IMR-90 (cell line): Measurements from ENCODE around the gene COL7A1. TPM values are rescaled to one million over a fixed set of nuclear protein-coding genes. Genes with fewer than 3 reads are reported as not detected.

Experiments used
- ATAC-seq: fragments of 200-7000 bp; cut with Tn5 transposase; 2 replicates; pipeline ENCODE4 v1.9.1; 2020; ENCODE audit warnings: low read depth, mild to moderate bottlenecking, moderate library complexity
- BruUV-seq: library from RNA; stranded (reverse); fragments of 400-500 nt; replicated peaks from 2 replicates; lab custom pipeline; 2021; lab: Mats Ljungman, UMichigan
- CTCF ChIA-PET: fragments of 300-600 bp; formaldehyde crosslinking; extraction: SDS; loops from one replicate; lab custom pipeline; 2021; ENCODE audit warnings: antibody characterized with exemption; lab: Yijun Ruan, JAX
- POLR2A ChIA-PET: fragments of 300-600 bp; sonication (Branson Sonifier 250); formaldehyde crosslinking; loops from one replicate; lab custom pipeline; 2022; ENCODE audit warnings: antibody characterized with exemption; ENCODE audit not compliant: unreplicated experiment; lab: Charles Lee
- DNase-seq: peaks from one replicate; pipeline ENCODE4 v3.0.0; 2013
- H2AFZ ChIP-seq: replicated peaks from 2 replicates; pipeline ENCODE3; 2013; ENCODE audit warnings: low read length, mild to moderate bottlenecking; ENCODE audit not compliant: poor library complexity
- H2AK5ac ChIP-seq: 2 replicates; pipeline ENCODE4 v1.6.1; 2013; ENCODE audit warnings: low read depth, low read length, inconsistent platforms
- H2AK9ac ChIP-seq: replicated peaks from 2 replicates; pipeline ENCODE3; 2013; ENCODE audit warnings: mild to moderate bottlenecking, low read depth, low read length, moderate library complexity; ENCODE audit not compliant: poor library complexity
- H2BK120ac ChIP-seq: 2 replicates; pipeline ENCODE4 v1.6.1; 2013; ENCODE audit warnings: low read depth, low read length, inconsistent platforms
- H2BK15ac ChIP-seq: 3 replicates; pipeline ENCODE4 v1.6.1; 2013; ENCODE audit warnings: low read depth, low read length, inconsistent platforms
- H2BK20ac ChIP-seq: 2 replicates; pipeline ENCODE4 v1.6.1; 2013; ENCODE audit warnings: low read depth, mild to moderate bottlenecking, inconsistent platforms, low read length, moderate library complexity
- H2BK5ac ChIP-seq: 2 replicates; pipeline ENCODE4 v1.6.1; 2013; ENCODE audit warnings: mild to moderate bottlenecking, low read depth, low read length, inconsistent platforms; ENCODE audit not compliant: poor library complexity, severe bottlenecking
- H3K14ac ChIP-seq: replicated peaks from 2 replicates; pipeline ENCODE4 v1.6.1; 2013; ENCODE audit warnings: low read depth, low read length, inconsistent platforms
- H3K18ac ChIP-seq: 2 replicates; pipeline ENCODE4 v1.6.1; 2013; ENCODE audit warnings: low read depth, low read length, control low read depth
- H3K23ac ChIP-seq: 2 replicates; pipeline ENCODE4 v1.6.1; 2013; ENCODE audit warnings: low read depth, low read length, inconsistent platforms
- H3K27ac ChIP-seq: 2 replicates; pipeline ENCODE4 v1.5.1; 2013; ENCODE audit warnings: mild to moderate bottlenecking, control low read depth, low read length; ENCODE audit not compliant: insufficient read depth
- H3K27me3 ChIP-seq: 2 replicates; pipeline ENCODE4 v1.6.1; 2013; ENCODE audit warnings: low read length; ENCODE audit not compliant: control insufficient read depth, insufficient read depth
- H3K36me3 ChIP-seq: 2 replicates; pipeline ENCODE4 v1.6.1; 2013; ENCODE audit warnings: low read length, mixed read lengths; ENCODE audit not compliant: control insufficient read depth, insufficient read depth
- H3K4ac ChIP-seq: 2 replicates; pipeline ENCODE4 v1.6.1; 2013; ENCODE audit warnings: low read depth, low read length, inconsistent platforms
- H3K4me1 ChIP-seq: 2 replicates; pipeline ENCODE4 v1.6.1; 2013; ENCODE audit warnings: low read length, mixed read lengths; ENCODE audit not compliant: control insufficient read depth, insufficient read depth
- H3K4me2 ChIP-seq: 2 replicates; pipeline ENCODE4 v1.6.1; 2013; ENCODE audit warnings: low read depth, mild to moderate bottlenecking, control low read depth, low read length, moderate library complexity
- H3K4me3 ChIP-seq: 2 replicates; pipeline ENCODE4 v1.5.1; 2013; ENCODE audit warnings: low read depth, mild to moderate bottlenecking, control low read depth, low read length, moderate library complexity; ENCODE audit not compliant: insufficient read depth
- H3K56ac ChIP-seq: 2 replicates; pipeline ENCODE4 v1.6.1; 2013; ENCODE audit warnings: low read length, inconsistent platforms; ENCODE audit not compliant: insufficient read depth; ENCODE audit errors: extremely low read depth
- H3K79me1 ChIP-seq, 2 experiments: 2 replicates each; pipeline ENCODE4 v1.6.1; 2013; ENCODE audit warnings: low read length in 2 of 2, inconsistent platforms in 1 of 2, low read depth in 1 of 2
- H3K9ac ChIP-seq: 2 replicates; pipeline ENCODE4 v1.6.1; 2013; ENCODE audit warnings: low read depth, low read length, control low read depth
- H3K9me1 ChIP-seq: 2 replicates; pipeline ENCODE4 v1.6.1; 2013; ENCODE audit warnings: low read length, inconsistent platforms; ENCODE audit not compliant: insufficient read depth
- H3K9me3 ChIP-seq: 2 replicates; pipeline ENCODE4 v1.6.1; 2013; ENCODE audit warnings: low read length; ENCODE audit not compliant: control insufficient read depth, insufficient read depth
- H4K20me1 ChIP-seq: 2 replicates; pipeline ENCODE4 v1.6.1; 2013; ENCODE audit warnings: low read length, inconsistent platforms; ENCODE audit not compliant: insufficient read depth
- H4K5ac ChIP-seq: 2 replicates; pipeline ENCODE4 v1.6.1; 2013; ENCODE audit warnings: mild to moderate bottlenecking, low read depth, low read length, control low read depth
- H4K8ac ChIP-seq, 2 experiments: 2 replicates each; pipeline ENCODE4 v1.6.1; 2013; ENCODE audit warnings: low read depth in 2 of 2, low read length in 2 of 2, control low read depth in 1 of 2, inconsistent platforms in 1 of 2
- H4K91ac ChIP-seq: 2 replicates; pipeline ENCODE4 v1.6.1; 2013; ENCODE audit warnings: low read depth, low read length, inconsistent platforms; ENCODE audit not compliant: insufficient read depth
- BHLHE40 ChIP-seq: fragments of 150-350 bp; IDR thresholded peaks from 2 replicates; pipeline ENCODE4 v1.6.1; 2016; ENCODE audit warnings: mild to moderate bottlenecking, low read depth, low read length
- CEBPB ChIP-seq: IDR thresholded peaks from 2 replicates; pipeline ENCODE4 v1.6.1; 2012; ENCODE audit warnings: low read depth, low read length, improper control_type of control experiment
- CHD1 ChIP-seq: IDR thresholded peaks from 2 replicates; pipeline ENCODE4 v1.6.1; 2012; ENCODE audit warnings: low read depth, low read length, improper control_type of control experiment
- FOS ChIP-seq: fragments of 150-350 bp; IDR thresholded peaks from 2 replicates; pipeline ENCODE4 v1.6.1; 2016; ENCODE audit warnings: low read depth, low read length
- MAFK ChIP-seq: IDR thresholded peaks from 2 replicates; pipeline ENCODE4 v1.6.1; 2012; ENCODE audit warnings: low read depth, low read length, improper control_type of control experiment
- MAZ ChIP-seq: IDR thresholded peaks from 2 replicates; pipeline ENCODE4 v1.6.1; 2012; ENCODE audit warnings: low read depth, mild to moderate bottlenecking, low read length, improper control_type of control experiment, moderate library complexity, borderline replicate concordance
- NFE2L2 ChIP-seq: fragments of 150-350 bp; IDR thresholded peaks from 2 replicates; pipeline ENCODE4 v1.6.1; 2016; ENCODE audit warnings: low read depth, mild to moderate bottlenecking, low read length
- POLR2A ChIP-seq: IDR thresholded peaks from 2 replicates; pipeline ENCODE4 v1.6.1; 2012; ENCODE audit warnings: mild to moderate bottlenecking, low read depth, low read length
- RAD21 ChIP-seq: IDR thresholded peaks from 2 replicates; pipeline ENCODE4 v1.6.1; 2012; ENCODE audit warnings: low read length, improper control_type of control experiment
- RCOR1 ChIP-seq: IDR thresholded peaks from 2 replicates; pipeline ENCODE4 v1.6.1; 2012; ENCODE audit warnings: mild to moderate bottlenecking, low read length, improper control_type of control experiment; ENCODE audit not compliant: insufficient replicate concordance
- RFX5 ChIP-seq: IDR thresholded peaks from 2 replicates; pipeline ENCODE4 v1.8.0; 2012; ENCODE audit warnings: low read depth, mild to moderate bottlenecking, low read length, moderate library complexity
- WGBS, 2 experiments: methylation state at CpG; one replicate each; pipeline versions ENCODE4 v1.1.5 to v1.1.7; 2013; ENCODE audit warnings: missing lambda C conversion rate in 2 of 2; ENCODE audit not compliant: insufficient read length in 1 of 2; ENCODE audit errors: extremely low coverage in 2 of 2; 5-methylcytosine and 5-hydroxymethylcytosine counted together
- dilution Hi-C: fragments of 300-500 bp; cut with HindIII; formaldehyde crosslinking; loops from one replicate; pipeline ENCODE4 v1.14.3; 2018; ENCODE audit warnings: low sequenced_read_pairs; ENCODE audit not compliant: unreplicated experiment
- in situ Hi-C: fragments of 300-500 bp; cut with MboI; formaldehyde crosslinking; loops from 3 replicates; pipeline ENCODE4 v1.14.3; 2019; ENCODE audit warnings: low sequenced_read_pairs, inconsistent platforms, mixed read lengths
- intact Hi-C: fragments of 100-400 bp; cut with micrococcal nuclease; formaldehyde crosslinking; loops from 2 replicates; pipeline ENCODE4 v1.10.0; 2022
- polyA plus RNA-seq, 3 experiments: library from polyadenylated mRNA; depleted of rRNA; stranded (reverse); fragments of >200 nt; gene quantifications; 2 replicates each; pipeline ENCODE4 v1.2.3, GENCODE V29; 2012; ENCODE audit warnings: low replicate concordance in 1 of 3
- total RNA-seq: library from RNA; depleted of rRNA; stranded (reverse); fragments of >200 nt; gene quantifications from 2 replicates; pipeline ENCODE4 v1.2.3, GENCODE V29; 2012
- TF ChIP-seq, protein P1 (sequence below): conservative IDR thresholded peaks from 2 replicates; pipeline ENCODE4 v1.5.1; 2012; ENCODE audit warnings: mild to moderate bottlenecking, low read depth, low read length, improper control_type of control experiment
- TF ChIP-seq, protein P2 (sequence below): fragments of 150-350 bp; IDR thresholded peaks from 2 replicates; pipeline ENCODE4 v1.6.1; 2017; ENCODE audit warnings: mild to moderate bottlenecking, antibody characterized with exemption, low read length, low read depth

The COL7A1 gene
- total and polyA plus RNA-seq, 2 of the 4 experiments (the other 2 are of a cell fraction), result 4.1 to 20.3 TPM

DNA sequence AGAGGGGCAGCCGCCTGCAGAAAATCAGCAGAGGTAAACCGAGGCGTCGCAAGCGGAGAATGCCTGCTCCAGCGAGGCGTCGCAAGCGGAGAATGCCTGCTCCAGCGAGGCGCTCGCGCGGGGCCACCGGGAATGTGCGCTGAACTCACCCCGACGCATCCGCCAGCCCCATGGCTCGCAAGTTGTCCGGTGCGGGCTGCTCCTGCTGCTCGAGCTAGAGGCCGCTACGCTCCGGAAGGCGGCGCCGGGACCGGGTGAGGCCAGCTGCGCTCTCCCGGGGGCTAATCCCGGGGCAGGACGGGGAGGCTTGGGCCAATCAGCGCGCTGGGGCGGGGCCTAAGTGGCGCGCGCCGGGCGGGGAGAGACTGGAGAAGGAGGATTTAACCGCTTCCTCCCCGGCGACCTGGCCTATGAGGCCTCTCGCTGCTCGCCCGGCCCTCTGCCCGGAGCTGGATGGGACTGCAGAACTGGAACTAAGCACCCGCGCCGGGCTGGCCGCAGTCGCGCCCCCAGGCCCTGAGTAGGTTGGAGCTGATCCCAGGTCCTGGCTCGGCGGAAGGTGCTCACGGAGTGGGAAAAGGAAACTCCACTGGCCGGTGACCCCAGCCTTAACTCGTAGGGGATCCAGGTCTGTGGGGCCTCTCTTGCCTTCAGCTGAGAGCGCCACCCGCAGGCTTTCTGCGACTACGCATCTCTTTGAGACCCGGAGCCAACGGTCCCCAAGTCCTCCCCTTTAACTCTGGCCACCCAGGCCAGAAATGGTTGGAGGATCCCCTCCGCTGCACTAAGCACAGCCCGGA lies 40.3 kb upstream of the COL7A1 start, which contains the start of gene SLC26A6:
Gene SLC26A6 (minus strand): TSS at position 240 of the 800 bp plus-strand sequence. CDS start 68 bp downstream, at position 172.
- DNase-seq (peak; percentile 93), ATAC-seq (peak; percentile 98)
- 1% methylated on average over 38 of the region's 68 CpGs; no CpG with 5 or more reads in 1 of the 2 experiments for WGBS, 2 experiments
- Histone ChIP-seq H3K27me3 (no peaks in the 10 kb centered on the region), H4K8ac (peak within 1 kb of the TSS; percentile 71 to 82), H4K91ac (peak within 1 kb of the TSS; percentile 90), H4K20me1 (peaks cover 42% of the 10 kb centered on the region), H3K4me1 (peaks cover 18% of the 10 kb centered on the region), H3K9ac (peak within 1 kb of the TSS; percentile 84), H4K5ac (peak within 1 kb of the TSS; percentile 46), H3K4me3 (peak within 1 kb of the TSS; percentile 83), H3K36me3 (peaks cover 37% of the 10 kb centered on the region), H3K9me3 (no peaks in the 10 kb centered on the region), H2BK15ac (peak within 1 kb of the TSS; percentile 47; the same call in 2 of the 3 replicates), H3K14ac (peak within 1 kb of the TSS; percentile 97), H2BK5ac (peak within 1 kb of the TSS; percentile 71), H3K18ac (peak within 1 kb of the TSS; percentile 44), H2AK5ac (peak within 1 kb of the TSS; percentile 90), H2AK9ac (peak within 1 kb of the TSS; percentile 99), H3K79me1 (peaks cover 42 to 64% of the 10 kb centered on the region in 2 experiments; a peak in 3 of 4 replicates), H2AFZ (peak within 1 kb of the TSS; percentile 100), H3K56ac (peak within 1 kb of the TSS; percentile 68), H3K9me1 (peaks cover 8% of the 10 kb centered on the region), H3K4me2 (peak within 1 kb of the TSS; percentile 97), H2BK20ac (no peak within 1 kb of the TSS), H2BK120ac (peak within 1 kb of the TSS; percentile 74), H3K23ac (peak within 1 kb of the TSS; percentile 95; the same call in 1 of the 2 replicates), H3K4ac (peak within 1 kb of the TSS; percentile 82), H3K27ac (peak within 1 kb of the TSS; percentile 79)
- POLR2A ChIA-PET, result no interaction called here
- no TSS peak for BruUV-seq
- intact Hi-C loops, result loop anchor here (1.0 to 10.0 kb wide), 8 partner anchors 17 to 191 kb away; partner anchors contain the start of genes ATRIP, CCDC51, NCKIPSD and PFKFB4
- in situ Hi-C loops, result no loop called here
- CTCF ChIA-PET, result interaction anchor here (0.5 to 2.2 kb wide), 12 partner anchors 13 to 79 kb away, joined by 3 to 6 read pairs (median 3); partner anchors contain the start of genes CELSR3, PFKFB4 and UCN2
- dilution Hi-C loops, result no loop called here
- TF ChIP-seq BHLHE40 (no peak), NFE2L2 (no peak), RFX5 (no peak), MAFK (no peak), MAZ (peak; percentile 92), CHD1 (no peak; the same call in 1 of the 2 replicates), POLR2A (no peak; the same call in 1 of the 2 replicates), CEBPB (no peak), FOS (no peak), RCOR1 (no peak), RAD21 (peak; percentile 46)
- TF ChIP-seq, protein P1, sequence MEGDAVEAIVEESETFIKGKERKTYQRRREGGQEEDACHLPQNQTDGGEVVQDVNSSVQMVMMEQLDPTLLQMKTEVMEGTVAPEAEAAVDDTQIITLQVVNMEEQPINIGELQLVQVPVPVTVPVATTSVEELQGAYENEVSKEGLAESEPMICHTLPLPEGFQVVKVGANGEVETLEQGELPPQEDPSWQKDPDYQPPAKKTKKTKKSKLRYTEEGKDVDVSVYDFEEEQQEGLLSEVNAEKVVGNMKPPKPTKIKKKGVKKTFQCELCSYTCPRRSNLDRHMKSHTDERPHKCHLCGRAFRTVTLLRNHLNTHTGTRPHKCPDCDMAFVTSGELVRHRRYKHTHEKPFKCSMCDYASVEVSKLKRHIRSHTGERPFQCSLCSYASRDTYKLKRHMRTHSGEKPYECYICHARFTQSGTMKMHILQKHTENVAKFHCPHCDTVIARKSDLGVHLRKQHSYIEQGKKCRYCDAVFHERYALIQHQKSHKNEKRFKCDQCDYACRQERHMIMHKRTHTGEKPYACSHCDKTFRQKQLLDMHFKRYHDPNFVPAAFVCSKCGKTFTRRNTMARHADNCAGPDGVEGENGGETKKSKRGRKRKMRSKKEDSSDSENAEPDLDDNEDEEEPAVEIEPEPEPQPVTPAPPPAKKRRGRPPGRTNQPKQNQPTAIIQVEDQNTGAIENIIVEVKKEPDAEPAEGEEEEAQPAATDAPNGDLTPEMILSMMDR, result peak; percentile 64
- TF ChIP-seq, protein P2, sequence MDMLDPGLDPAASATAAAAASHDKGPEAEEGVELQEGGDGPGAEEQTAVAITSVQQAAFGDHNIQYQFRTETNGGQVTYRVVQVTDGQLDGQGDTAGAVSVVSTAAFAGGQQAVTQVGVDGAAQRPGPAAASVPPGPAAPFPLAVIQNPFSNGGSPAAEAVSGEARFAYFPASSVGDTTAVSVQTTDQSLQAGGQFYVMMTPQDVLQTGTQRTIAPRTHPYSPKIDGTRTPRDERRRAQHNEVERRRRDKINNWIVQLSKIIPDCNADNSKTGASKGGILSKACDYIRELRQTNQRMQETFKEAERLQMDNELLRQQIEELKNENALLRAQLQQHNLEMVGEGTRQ, result 0 out of 2 replicates have a peak, but pooled peaks have one; percentile 8
